Stomach (tissue), 9 donors: Measurements from ENCODE around the gene OCA2. TPM values are rescaled to one million over a fixed set of nuclear protein-coding genes. Genes with fewer than 3 reads are reported as not detected.

ENCODE experiments used
- DNase-seq, 2 donors: peaks; one replicate each; pipeline versions ENCODE4 v3.0.0 to v3.0.0-alpha.2; 2013 to 2019
- H3K27ac ChIP-seq, 5 donors: fragments of 200-600 bp in 4 of 5; sonication (generic) in 4 of 5; one replicate each; pipeline ENCODE4 v1.5.1; 2013 to 2019; ENCODE audit warnings: mild to moderate bottlenecking in 1 of 5, moderate library complexity in 1 of 5
- H3K27me3 ChIP-seq, 3 donors: fragments of 200-600 bp; sonication (generic); one replicate each; pipeline ENCODE4 v1.5.1; 2017 to 2019; ENCODE audit warnings: mixed run types in 1 of 3
- H3K36me3 ChIP-seq, 4 donors: fragments of 200-600 bp; sonication (generic); 1 replicate in 3 of 4; 2 replicates in 1 of 4; pipeline ENCODE4 v1.5.1; 2016 to 2019
- H3K4me1 ChIP-seq, 4 donors: fragments of 200-600 bp; sonication (generic); one replicate each; pipeline ENCODE4 v1.5.1; 2016 to 2019
- H3K4me3 ChIP-seq, 4 donors: fragments of 200-600 bp; sonication (generic) in 3 of 4; one replicate each; pipeline ENCODE4 v1.5.1; 2016 to 2019; ENCODE audit warnings: mild to moderate bottlenecking in 1 of 4
- H3K9me3 ChIP-seq, 4 donors: fragments of 200-600 bp; sonication (generic); one replicate each; pipeline ENCODE4 v1.5.1; 2016 to 2019
- CTCF ChIP-seq, 7 experiments: fragments of 450-650 bp in 4 of 7; fragments of 200-600 bp in 3 of 7; sonication (generic) in 3 of 7; IDR thresholded peaks; one replicate each; pipeline ENCODE4 v1.5.1; 2016 to 2019; ENCODE audit warnings: antibody characterized with exemption in 7 of 7, control low read depth in 2 of 7, mild to moderate bottlenecking in 1 of 7
- EP300 ChIP-seq: sonication (generic); formaldehyde crosslinking; IDR thresholded peaks from one replicate; pipeline ENCODE4 v1.6.1; 2017; ENCODE audit warnings: antibody characterized with exemption
- POLR2A ChIP-seq, 4 donors: fragments of 450-650 bp; IDR thresholded peaks; one replicate each; pipeline ENCODE4 v1.6.1; 2016; ENCODE audit warnings: antibody characterized with exemption in 4 of 4, control low read depth in 2 of 4, mild to moderate bottlenecking in 1 of 4, moderate library complexity in 1 of 4
- POLR2AphosphoS5 ChIP-seq, 3 donors: sonication (generic); formaldehyde crosslinking; IDR thresholded peaks; one replicate each; pipeline ENCODE4 v1.6.1; 2016; ENCODE audit warnings: antibody characterized with exemption in 3 of 3
- WGBS, 5 donors: extraction: QIAGEN DNeasy Blood & Tissue Kit in 3 of 5; methylation state at CpG; one replicate each; pipeline versions ENCODE4 v1.1.5 to v1.1.7; 2013 to 2018; 5-methylcytosine and 5-hydroxymethylcytosine counted together
- intact Hi-C: fragments of 100-400 bp; cut with DNase I; formaldehyde crosslinking; loops from one replicate; pipeline ENCODE4 v1.15.1; 2023; ENCODE audit warnings: low total_unique reads
- polyA plus RNA-seq, 3 donors: library from polyadenylated mRNA; stranded (reverse); fragments of 200-250 nt; gene quantifications; one replicate each; pipeline ENCODE4 v1.2.3, GENCODE V29; 2013
- total RNA-seq, 5 donors: library from RNA; depleted of rRNA; stranded (reverse); fragments of >200 nt; gene quantifications; one replicate each; pipeline versions ENCODE4 v1.1.0 to v1.2.3, GENCODE V29; 2014 to 2016
- donor health status: healthy with polysubstance abuse.
- donor health status: Bipolar disorder and iron deficiency.
- donor health status: healthy.

OCA2 gene
- total and polyA plus RNA-seq, 8 donors = 0.12 to 0.89 (median 0.65) TPM; not detected in 4

- H3K36me3 ChIP-seq = no peaks in the 10 kb centered on the region
- TF ChIP-seq POLR2A (IDR thresholded peaks at IDR 0.05) (no peak), EP300 (no peak), POLR2AphosphoS5 (IDR thresholded peaks at IDR 0.05) (no peak), CTCF (IDR thresholded peaks at IDR 0.05) (no peak)
- H3K9me3 ChIP-seq = peaks cover 0 to 3% (median 0%) of the 10 kb centered on the region in 4 donors
- no peak for DNase-seq
- no peak overlapping the region for H3K4me3 ChIP-seq
- no peak overlapping the region for H3K27ac ChIP-seq
- H3K27me3 ChIP-seq = peaks cover 0 to 9% (median 0%) of the 10 kb centered on the region in 3 donors
- WGBS, 5 donors = 56 to 67% (median 65%) methylated on average over 3 of the region's 3 CpGs
- intact Hi-C loops = no loop called here
- no peaks in the 10 kb centered on the region for H3K4me1 ChIP-seq
These were observed 51.8 kb downstream of the OCA2 start for GRCh38 chr15:28047277-28047676.

- H3K36me3 ChIP-seq = no peaks in the 10 kb centered on the region
- no peaks in the 10 kb centered on the region for H3K4me1 ChIP-seq
- H3K4me3 ChIP-seq = no peak overlapping the region
- WGBS, 5 donors = 69 to 86% (median 79%) methylated on average over 5 of the region's 5 CpGs
- TF ChIP-seq CTCF (IDR thresholded peaks at IDR 0.05) (no peak), POLR2AphosphoS5 (IDR thresholded peaks at IDR 0.05) (no peak), POLR2A (IDR thresholded peaks at IDR 0.05) (no peak), EP300 (no peak)
- no peak for DNase-seq
- no peak overlapping the region for H3K27ac ChIP-seq
- peaks cover 0 to 3% (median 0%) of the 10 kb centered on the region in 4 donors for H3K9me3 ChIP-seq
- intact Hi-C loops = no loop called here
- peaks cover 0 to 9% (median 0%) of the 10 kb centered on the region in 3 donors for H3K27me3 ChIP-seq
These were observed 54.9 kb downstream of the OCA2 start for GRCh38 chr15:28044121-28044672.

GRCh38 chr15:28043691-28044091 is 55.4 kb downstream of the OCA2 start:
- Histone ChIP-seq H3K4me1 (no peaks in the 10 kb centered on the region), H3K27ac (no peak overlapping the region), H3K9me3 (peaks cover 0 to 3% (median 0%) of the 10 kb centered on the region in 4 donors), H3K36me3 (no peaks in the 10 kb centered on the region), H3K27me3 (peaks cover 0 to 9% (median 0%) of the 10 kb centered on the region in 3 donors), H3K4me3 (no peak overlapping the region)
- intact Hi-C loops = no loop called here
- TF ChIP-seq POLR2AphosphoS5 (IDR thresholded peaks at IDR 0.05) (no peak), EP300 (no peak), CTCF (IDR thresholded peaks at IDR 0.05) (no peak), POLR2A (IDR thresholded peaks at IDR 0.05) (no peak)
- DNase-seq = peak in 1 of 2 donors; percentile 20

- H3K4me3 ChIP-seq = no peak overlapping the region
- peak in 1 of 2 donors; percentile 19 for DNase-seq
- no peak for TF ChIP-seq POLR2AphosphoS5 (IDR thresholded peaks at IDR 0.05)
- H3K27ac ChIP-seq = no peak overlapping the region
- H3K27me3 ChIP-seq = no peaks in the 10 kb centered on the region
- H3K4me1 ChIP-seq = no peaks in the 10 kb centered on the region
- intact Hi-C loops = no loop called here
- no peaks in the 10 kb centered on the region for H3K9me3 ChIP-seq
- 53 to 66% (median 59%) methylated on average over 4 of the region's 4 CpGs for WGBS, 5 donors
- no peaks in the 10 kb centered on the region for H3K36me3 ChIP-seq
These were observed 61.0 kb downstream of the OCA2 start for GRCh38 chr15:28037969-28038590.

- TF ChIP-seq CTCF (IDR thresholded peaks at IDR 0.05) (no peak), POLR2AphosphoS5 (IDR thresholded peaks at IDR 0.05) (no peak), POLR2A (IDR thresholded peaks at IDR 0.05) (no peak)
- Histone ChIP-seq H3K4me3 (no peak overlapping the region), H3K4me1 (no peaks in the 10 kb centered on the region), H3K36me3 (no peaks in the 10 kb centered on the region), H3K27ac (no peak overlapping the region), H3K27me3 (no peaks in the 10 kb centered on the region), H3K9me3 (no peaks in the 10 kb centered on the region)
- 61 to 72% (median 70%) methylated on average over 3 of the region's 3 CpGs for whole genome bisulfite sequencing, 5 donors
- DNase-seq = no peak
- intact Hi-C loops = no loop called here
These were observed 65.7 kb downstream of the OCA2 start for GRCh38 chr15:28033443-28033842.
